K562 (cell line): Measurements from ENCODE around the gene EXOC7. TPM values are rescaled to one million over a fixed set of nuclear protein-coding genes. Genes with fewer than 3 reads are reported as not detected.

Source experiments
- AFF4 ChIP-seq: sonication (generic); formaldehyde crosslinking; IDR thresholded peaks from 2 replicates; pipeline ENCODE4 v1.8.0; 2023; ENCODE audit warnings: mild to moderate bottlenecking, missing genetic modification reagents
- BRD4 ChIP-seq: fragments of 200-600 bp; sonication (generic); IDR thresholded peaks from 2 replicates; pipeline ENCODE4 v1.6.1; 2017; ENCODE audit warnings: inconsistent platforms
- CCNT2 ChIP-seq: IDR thresholded peaks from 2 replicates; pipeline ENCODE4 v1.6.1; 2011; ENCODE audit warnings: borderline replicate concordance, low read depth, mild to moderate bottlenecking, moderate library complexity, mixed read lengths, low read length; ENCODE audit not compliant: insufficient read length; ENCODE audit errors: extremely low read depth
- DEAF1 ChIP-seq: fragments of 450-650 bp; formaldehyde crosslinking; IDR thresholded peaks from 2 replicates; pipeline ENCODE4 v1.4.0; 2020; ENCODE audit warnings: mild to moderate bottlenecking, moderate library complexity
- EP400 ChIP-seq: fragments of 450-650 bp; IDR thresholded peaks from 2 replicates; pipeline ENCODE4 v1.6.1; 2017; ENCODE audit warnings: antibody characterized with exemption, mild to moderate bottlenecking, moderate library complexity
- L3MBTL2 ChIP-seq: fragments of 450-650 bp; IDR thresholded peaks from 2 replicates; pipeline ENCODE4 v1.6.1; 2016; ENCODE audit warnings: mild to moderate bottlenecking, moderate library complexity
- PHB2 ChIP-seq: fragments of 450-650 bp; IDR thresholded peaks from 2 replicates; pipeline ENCODE4 v1.6.1; 2017; ENCODE audit warnings: low read depth
- POLR2AphosphoS2 ChIP-seq: IDR thresholded peaks from 2 replicates; pipeline ENCODE4 v1.6.1; 2012; ENCODE audit warnings: low read length, improper control_type of control experiment
- RFX5 ChIP-seq: IDR thresholded peaks from 2 replicates; pipeline ENCODE4 v1.6.1; 2011; ENCODE audit warnings: low read depth, mild to moderate bottlenecking, improper control_type of control experiment, low read length
- SAP30 ChIP-seq: fragments of 200-600 bp; sonication (generic); IDR thresholded peaks from 2 replicates; pipeline ENCODE4 v1.6.1; 2012; ENCODE audit warnings: borderline replicate concordance, low read depth, mild to moderate bottlenecking, moderate library complexity, low read length, control low read depth, inconsistent platforms; ENCODE audit not compliant: insufficient read depth, poor library complexity, severe bottlenecking
- SRSF1 ChIP-seq: fragments of 200-400 bp; formaldehyde crosslinking; IDR thresholded peaks from 2 replicates; pipeline ENCODE4 v1.6.1; 2017; ENCODE audit warnings: mild to moderate bottlenecking, low read depth, low read length, moderate library complexity
- SRSF7 ChIP-seq: fragments of 200-400 bp; formaldehyde crosslinking; optimal IDR thresholded peaks from 2 replicates; pipeline ENCODE3; 2017; ENCODE audit warnings: mild to moderate bottlenecking, low read depth, low read length
- STAT6 ChIP-seq: sonication (generic); formaldehyde crosslinking; IDR thresholded peaks from 2 replicates; pipeline ENCODE4 v1.8.1; 2023; ENCODE audit warnings: mild to moderate bottlenecking, missing genetic modification reagents
- TAF7 ChIP-seq: fragments of 450-650 bp; IDR thresholded peaks from 2 replicates; pipeline ENCODE4 v1.6.1; 2016; ENCODE audit warnings: missing genetic modification characterization, missing compliant biosample characterization
- TBP ChIP-seq: optimal IDR thresholded peaks from 2 replicates; pipeline ENCODE3; 2011; ENCODE audit warnings: low read depth, low read length, improper control_type of control experiment
- XRCC5 ChIP-seq: fragments of 200-400 bp; formaldehyde crosslinking; IDR thresholded peaks from 2 replicates; pipeline ENCODE4 v1.6.1; 2017; ENCODE audit warnings: low read depth, mild to moderate bottlenecking, low read length
- YY1 ChIP-seq, 3 experiments: IDR thresholded peaks; 2 replicates each; pipeline ENCODE4 v1.6.1; 2011; ENCODE audit warnings: low read length in 2 of 3, mild to moderate bottlenecking in 2 of 3, moderate library complexity in 2 of 3, borderline replicate concordance in 1 of 3, control low read depth in 1 of 3, low read depth in 1 of 3; ENCODE audit not compliant: insufficient read depth in 3 of 3, insufficient replicate concordance in 2 of 3, control insufficient read depth in 1 of 3, insufficient read length in 1 of 3; ENCODE audit errors: extremely low read depth in 1 of 3
- ZNF12 ChIP-seq: sonication (generic); formaldehyde crosslinking; IDR thresholded peaks from 2 replicates; pipeline ENCODE4 v1.4.0; 2020; ENCODE audit warnings: mild to moderate bottlenecking, missing genetic modification reagents
- ZNF124 ChIP-seq: sonication (generic); formaldehyde crosslinking; IDR thresholded peaks from 2 replicates; pipeline ENCODE4 v1.8.1; 2022; ENCODE audit warnings: missing genetic modification reagents
- polyA plus RNA-seq, 8 experiments: library from polyadenylated mRNA; depleted of rRNA in 4 of 8; stranded (reverse) in 5 of 8; unstranded in 3 of 8; fragments of >200 nt; fragmentation: Nextera tagmentation in 2 of 8; fragmentation: Illumina TruSeq in 1 of 8; extraction: Ambion mirVana in 2 of 8; extraction: Trizol in 1 of 8; gene quantifications; 2 replicates each; pipeline versions ENCODE4 v1.2.1 to v1.2.3, GENCODE V29; 2011 to 2014; ENCODE audit warnings: inconsistent platforms in 1 of 8, missing spikeins in 1 of 8
- total RNA-seq, 7 experiments: library from RNA; depleted of rRNA in 6 of 7; stranded (reverse); fragments of >200 nt in 6 of 7; fragmentation: Illumina TruSeq in 2 of 7; extraction: Trizol in 2 of 7; gene quantifications; 2 replicates each; pipeline versions ENCODE4 v1.2.1 to v1.2.3, GENCODE V29; 2011 to 2021; ENCODE audit warnings: low replicate concordance in 1 of 7

The EXOC7 gene
- total and polyA plus RNA-seq, 9 of the 15 experiments (the other 6 are each of a cell fraction or from before 2014, with no cell fraction given): 18.6 to 57.0 (median 35.0) TPM

- TF ChIP-seq AFF4 (CRISPR knock-in tag) (peak; percentile 95; the same call in 1 of the 2 replicates), ZNF12 (CRISPR knock-in tag) (0 out of 2 replicates have a peak, but pooled peaks have one; percentile 74), SRSF7 (no peak), TBP (peak; percentile 89), SAP30 (peak; percentile 41), DEAF1 (CRISPR knock-in tag) (no peak), EP400 (peak; percentile 84), L3MBTL2 (peak; percentile 94), YY1 (IDR thresholded peaks at IDR 0.05; ENCODE audit: borderline replicate concordance in 1 of 3, control insufficient read depth in 1 of 3, extremely low read depth in 1 of 3, insufficient read depth in 3 of 3, insufficient read length in 1 of 3, insufficient replicate concordance in 2 of 3, low read depth in 1 of 3, low read length in 2 of 3) (peak; percentile 73 to 96 (median 95)), POLR2AphosphoS2 (no peak), BRD4 (peak; percentile 83; the same call in 1 of the 2 replicates), SRSF1 (no peak), ZNF124 (CRISPR knock-in tag) (no peak), CCNT2 (peak; percentile 85), RFX5 (no peak), STAT6 (CRISPR knock-in tag) (peak; percentile 60; the same call in 1 of the 2 replicates), PHB2 (no peak), TAF7 (peak; percentile 68), XRCC5 (peak; percentile 40; the same call in 1 of the 2 replicates)
Observed at GRCh38 chr17:76072148-76072858, 31.3 kb downstream of the EXOC7 start, which contains the start of gene SRP68 (continued).
